Astrocyte of the cerebellum (primary cell): ENCODE data around the gene UBA1.

Experiments
- DNase-seq: peaks from one replicate; pipeline ENCODE4 v3.0.0-alpha.2; 2011; ENCODE audit warnings: low read depth
- H3K4me3 ChIP-seq: 2 replicates; pipeline ENCODE4 v1.5.1; 2011; ENCODE audit warnings: mild to moderate bottlenecking, low read depth, low read length, moderate library complexity
- in situ Hi-C: cut with HindIII; loops from 2 replicates; pipeline ENCODE4 v1.10.0; 2017; ENCODE audit warnings: low sequenced_read_pairs
- TF ChIP-seq, protein P1 (sequence below): IDR thresholded peaks from 2 replicates; pipeline ENCODE4 v1.5.1; 2012; ENCODE audit warnings: low read length, low read depth, moderate library complexity, mild to moderate bottlenecking; ENCODE audit errors: missing control alignments

UBA1 gene

DNA sequence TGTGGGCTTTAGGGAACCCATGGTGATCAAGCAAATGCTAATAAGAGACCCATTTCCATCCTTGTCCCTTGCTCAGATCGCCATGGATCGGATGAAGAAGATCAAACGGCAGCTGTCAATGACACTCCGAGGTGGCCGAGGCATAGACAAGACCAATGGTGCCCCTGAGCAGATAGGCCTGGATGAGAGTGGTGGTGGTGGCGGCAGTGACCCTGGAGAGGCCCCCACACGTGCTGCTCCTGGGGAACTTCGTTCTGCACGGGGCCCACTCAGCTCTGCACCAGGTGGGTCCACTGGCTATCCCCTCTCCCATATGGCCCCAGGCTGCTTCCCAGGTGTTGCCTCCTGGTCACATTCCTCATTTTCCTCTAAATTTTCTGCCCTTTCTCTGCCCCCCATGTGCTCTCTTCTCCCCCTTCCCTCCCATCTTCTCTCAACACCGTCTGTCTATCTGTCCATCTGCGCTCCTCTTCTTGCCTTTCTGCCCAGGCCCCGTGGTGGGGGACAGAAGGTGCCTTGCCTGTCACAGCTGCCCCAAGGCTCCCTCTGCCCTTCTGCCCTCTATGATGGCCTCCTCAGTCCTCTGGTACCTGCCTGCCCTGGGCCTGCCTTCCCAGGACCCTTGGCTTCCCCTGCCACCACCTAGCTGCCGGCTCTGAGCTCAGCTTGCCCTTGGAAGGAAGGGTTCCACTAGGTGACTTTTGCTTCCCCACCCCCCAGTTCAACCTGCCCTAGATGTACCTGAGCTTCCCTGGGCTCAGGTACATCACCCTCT is 30.0 kb downstream of the UBA1 start:
- no peak for DNase-seq
- no peak overlapping the region for H3K4me3 ChIP-seq
- TF ChIP-seq, protein P1, sequence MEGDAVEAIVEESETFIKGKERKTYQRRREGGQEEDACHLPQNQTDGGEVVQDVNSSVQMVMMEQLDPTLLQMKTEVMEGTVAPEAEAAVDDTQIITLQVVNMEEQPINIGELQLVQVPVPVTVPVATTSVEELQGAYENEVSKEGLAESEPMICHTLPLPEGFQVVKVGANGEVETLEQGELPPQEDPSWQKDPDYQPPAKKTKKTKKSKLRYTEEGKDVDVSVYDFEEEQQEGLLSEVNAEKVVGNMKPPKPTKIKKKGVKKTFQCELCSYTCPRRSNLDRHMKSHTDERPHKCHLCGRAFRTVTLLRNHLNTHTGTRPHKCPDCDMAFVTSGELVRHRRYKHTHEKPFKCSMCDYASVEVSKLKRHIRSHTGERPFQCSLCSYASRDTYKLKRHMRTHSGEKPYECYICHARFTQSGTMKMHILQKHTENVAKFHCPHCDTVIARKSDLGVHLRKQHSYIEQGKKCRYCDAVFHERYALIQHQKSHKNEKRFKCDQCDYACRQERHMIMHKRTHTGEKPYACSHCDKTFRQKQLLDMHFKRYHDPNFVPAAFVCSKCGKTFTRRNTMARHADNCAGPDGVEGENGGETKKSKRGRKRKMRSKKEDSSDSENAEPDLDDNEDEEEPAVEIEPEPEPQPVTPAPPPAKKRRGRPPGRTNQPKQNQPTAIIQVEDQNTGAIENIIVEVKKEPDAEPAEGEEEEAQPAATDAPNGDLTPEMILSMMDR, result no peak
- in situ Hi-C loops, result no loop called here

DNA sequence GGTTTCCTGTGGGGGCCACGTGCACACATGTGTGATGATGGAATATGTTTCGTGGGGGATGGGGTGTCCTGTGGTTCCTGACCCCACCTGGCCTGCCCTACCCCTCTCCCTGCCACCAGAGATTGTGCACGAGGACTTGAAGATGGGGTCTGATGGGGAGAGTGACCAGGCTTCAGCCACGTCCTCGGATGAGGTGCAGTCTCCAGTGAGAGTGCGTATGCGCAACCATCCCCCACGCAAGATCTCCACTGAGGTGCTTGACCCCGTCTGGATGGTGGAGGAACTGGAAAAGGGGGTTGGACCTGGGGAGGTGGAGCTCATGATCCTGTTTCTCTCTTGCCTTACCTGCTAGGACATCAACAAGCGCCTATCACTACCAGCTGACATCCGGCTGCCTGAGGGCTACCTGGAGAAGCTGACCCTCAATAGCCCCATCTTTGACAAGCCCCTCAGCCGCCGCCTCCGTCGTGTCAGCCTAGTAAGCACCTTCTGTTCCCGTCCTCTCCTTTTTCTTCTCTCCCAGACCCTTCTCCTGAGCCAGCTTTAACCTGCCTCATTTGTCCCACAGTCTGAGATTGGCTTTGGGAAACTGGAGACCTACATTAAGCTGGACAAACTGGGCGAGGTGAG is 30.8 kb downstream of the UBA1 start:
- no peak for DNase-seq
- in situ Hi-C loops, result no loop called here
- TF ChIP-seq, protein P1, result no peak
- no peak overlapping the region for H3K4me3 ChIP-seq

DNA sequence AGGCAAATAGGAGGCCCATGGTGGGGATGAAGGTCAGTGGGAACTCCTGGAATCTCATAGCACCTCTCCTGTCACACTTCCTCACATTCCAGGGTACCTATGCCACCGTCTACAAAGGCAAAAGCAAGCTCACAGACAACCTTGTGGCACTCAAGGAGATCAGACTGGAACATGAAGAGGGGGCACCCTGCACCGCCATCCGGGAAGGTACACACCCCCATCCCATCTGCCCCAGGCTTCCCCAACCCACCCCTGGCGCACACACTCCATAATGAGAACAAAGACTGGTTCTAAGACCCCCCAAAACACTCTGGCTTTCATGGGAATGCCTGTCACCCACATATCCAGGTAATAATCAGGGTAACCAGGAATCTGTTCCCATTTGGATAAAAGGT is 31.3 kb downstream of the UBA1 start:
- in situ Hi-C loops, result no loop called here
- no peak for DNase-seq
- no peak overlapping the region for H3K4me3 ChIP-seq
- TF ChIP-seq, protein P1, result no peak

DNA sequence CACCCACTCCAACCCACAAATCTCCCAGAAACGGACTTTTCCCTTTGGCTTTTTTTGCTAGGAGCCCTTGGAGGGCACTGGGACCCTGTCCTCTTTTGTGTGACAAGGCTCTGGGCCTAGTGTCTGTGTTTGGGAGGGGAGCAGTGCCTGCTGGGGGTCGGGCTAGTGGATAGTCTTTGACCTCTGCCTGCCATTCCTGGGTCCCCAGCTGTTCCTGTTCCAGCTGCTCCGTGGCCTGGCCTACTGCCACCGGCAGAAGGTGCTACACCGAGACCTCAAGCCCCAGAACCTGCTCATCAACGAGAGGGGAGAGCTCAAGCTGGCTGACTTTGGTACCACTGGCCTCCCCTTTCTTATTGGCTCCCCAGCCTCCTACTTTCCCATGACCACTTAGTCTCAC is 32.4 kb downstream of the UBA1 start:
- H3K4me3 ChIP-seq, result no peak overlapping the region
- no peak for DNase-seq
- in situ Hi-C loops, result no loop called here
- TF ChIP-seq, protein P1, result no peak

DNA sequence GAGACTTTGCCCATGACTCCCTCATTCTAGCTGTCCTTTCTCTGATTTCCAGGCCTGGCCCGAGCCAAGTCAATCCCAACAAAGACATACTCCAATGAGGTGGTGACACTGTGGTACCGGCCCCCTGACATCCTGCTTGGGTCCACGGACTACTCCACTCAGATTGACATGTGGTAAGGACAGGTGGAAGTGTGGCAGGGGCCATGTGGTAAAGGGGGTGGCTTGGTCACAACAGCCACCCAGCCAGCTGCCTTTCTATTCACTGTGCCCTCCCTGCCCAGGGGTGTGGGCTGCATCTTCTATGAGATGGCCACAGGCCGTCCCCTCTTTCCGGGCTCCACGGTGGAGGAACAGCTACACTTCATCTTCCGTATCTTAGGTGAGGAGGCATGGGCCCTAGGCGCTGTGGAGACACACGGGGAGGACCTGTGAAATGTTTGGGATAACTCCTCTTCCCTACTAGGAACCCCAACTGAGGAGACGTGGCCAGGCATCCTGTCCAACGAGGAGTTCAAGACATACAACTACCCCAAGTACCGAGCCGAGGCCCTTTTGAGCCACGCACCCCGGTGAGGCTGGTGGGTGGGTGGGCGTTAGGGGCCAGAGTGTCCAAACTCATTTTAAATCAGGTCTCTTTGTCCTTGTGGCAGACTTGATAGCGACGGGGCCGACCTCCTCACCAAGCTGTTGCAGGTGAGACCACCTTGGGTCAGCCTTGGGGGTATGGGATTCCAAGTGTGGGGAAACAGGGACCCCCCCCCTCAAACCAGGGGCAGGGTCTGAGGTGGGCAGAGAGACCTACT is 33.1 kb downstream of the UBA1 start:
- DNase-seq, result no peak
- TF ChIP-seq, protein P1, result no peak
- no peak overlapping the region for H3K4me3 ChIP-seq
- in situ Hi-C loops, result no loop called here

DNA sequence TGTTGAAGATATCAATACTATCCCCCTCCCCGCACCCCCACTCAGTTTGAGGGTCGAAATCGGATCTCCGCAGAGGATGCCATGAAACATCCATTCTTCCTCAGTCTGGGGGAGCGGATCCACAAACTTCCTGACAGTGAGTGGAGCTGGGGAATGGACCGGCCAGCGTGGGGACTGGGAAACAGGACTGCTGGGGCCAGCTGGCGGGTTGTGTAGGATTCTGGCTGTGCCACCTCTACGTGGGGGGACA is 33.6 kb downstream of the UBA1 start:
- in situ Hi-C loops, result no loop called here
- TF ChIP-seq, protein P1, result no peak

More for the DNA sequence above, 33.6 kb downstream of the UBA1 start:
- no peak for DNase-seq
- H3K4me3 ChIP-seq, result no peak overlapping the region
